ENCODE measurements around the gene MYADML2.

The MYADML2 gene

GRCh38 chr17:81898029-81898866 is 48.8 kb downstream of the MYADML2 start:
- no peak for DNase-seq (ENCODE audit: low read depth)

- DNase-seq (ENCODE audit: low read depth) = no peak
Measured at GRCh38 chr17:81895400-81895799, 51.6 kb downstream of the MYADML2 start.

GRCh38 chr17:81891303-81891552 is 55.8 kb downstream of the MYADML2 start:
- DNase-seq (ENCODE audit: low read depth) = no peak

DNA sequence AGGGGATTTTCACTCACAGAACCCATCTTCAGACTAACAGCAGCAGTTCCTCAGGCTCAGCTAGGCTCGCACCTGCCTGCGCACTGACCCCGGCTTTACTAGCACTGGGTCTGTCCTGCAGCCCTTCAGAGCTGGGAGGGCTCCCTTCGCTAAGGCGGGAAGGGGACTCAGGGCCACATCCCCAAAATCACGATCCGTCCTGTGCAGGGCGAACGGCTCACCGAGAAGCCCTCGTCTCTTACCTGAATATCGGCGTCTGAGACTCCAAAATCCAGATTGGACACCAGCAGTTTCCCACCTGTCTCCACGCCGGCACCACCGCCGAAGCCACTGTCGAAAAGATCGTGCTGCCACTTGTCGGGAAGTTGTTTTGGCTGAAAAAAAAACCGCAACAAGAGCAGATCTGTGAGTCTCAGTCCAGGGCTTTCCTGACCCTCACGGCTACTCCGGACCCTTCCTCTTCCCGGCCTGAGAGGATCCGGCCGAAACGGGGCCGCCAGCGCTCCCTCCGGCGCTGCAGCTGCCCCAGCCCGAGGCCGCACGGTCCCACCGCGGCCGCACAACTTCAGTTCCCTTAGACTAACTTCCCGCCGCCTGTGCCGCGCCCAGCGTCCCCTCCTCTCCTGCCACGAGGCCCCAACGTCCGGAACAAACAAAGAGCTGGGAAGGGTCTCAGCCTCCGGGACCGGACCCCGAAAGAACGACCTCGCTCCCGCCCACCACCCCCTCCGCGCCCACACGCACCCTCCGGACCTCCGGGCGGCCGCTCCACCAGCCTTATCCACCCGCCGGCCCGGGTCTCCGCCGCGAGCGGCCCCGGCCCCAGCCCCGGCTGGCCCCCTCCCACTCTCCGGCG is 56.4 kb downstream of the MYADML2 start:
- DNase-seq (ENCODE audit: low read depth) = no peak

Data from stimulated activated CD8-positive, alpha-beta memory T cell treated with anti-CD3 and anti-CD28 coated beads, Interleukin-15, amount 100 ng/mL, for 1 hour (primary cell).